GM10266 (cell line): ENCODE data around the gene UBE4A.
"Not testable (repeated sequence)": the region's sequence is repeated elsewhere in the genome, so short reads cannot be mapped to it uniquely, and the experiment has no call there.

Experiments
- DNase-seq: peaks from one replicate; pipeline ENCODE4 v3.0.0; 2012; ENCODE audit errors: extremely low spot score
- CTCF ChIP-seq: IDR thresholded peaks from 2 replicates; pipeline ENCODE4 v1.5.1; 2012; ENCODE audit warnings: mild to moderate bottlenecking, low read depth; ENCODE audit not compliant: control insufficient read depth, insufficient read depth; ENCODE audit errors: missing control alignments

UBE4A gene

GRCh38 chr11:118401151-118401879, 41.9 kb downstream of the UBE4A start, which contains the start of gene ATP5MG:
Gene ATP5MG (plus strand): TSS chr11:118401606. CDS start chr11:118401666, 60 bp downstream.
- peak; percentile 84 for DNase-seq

GRCh38 chr11:118401880-118402590, 42.6 kb downstream of the UBE4A start:
- DNase-seq: no peak
- TF ChIP-seq CTCF: no peak

More at GRCh38 chr11:118401151-118401879, 41.9 kb downstream of the UBE4A start, which contains the start of gene ATP5MG:
- no peak for TF ChIP-seq CTCF

- not testable (repeated sequence) for DNase-seq
Observed at GRCh38 chr11:118402594-118402993, 43.2 kb downstream of the UBE4A start.

GRCh38 chr11:118406599-118407166, 47.3 kb downstream of the UBE4A start:
- DNase-seq: no peak
- TF ChIP-seq CTCF: no peak

- TF ChIP-seq CTCF: no peak
- peak; percentile 24 for DNase-seq
Observed at GRCh38 chr11:118410055-118410745, 50.8 kb downstream of the UBE4A start.

GRCh38 chr11:118411530-118411929, 52.1 kb downstream of the UBE4A start:
- no peak for DNase-seq
- no peak for TF ChIP-seq CTCF

GRCh38 chr11:118412921-118413320, 53.5 kb downstream of the UBE4A start:
- DNase-seq: no peak
- no peak for TF ChIP-seq CTCF
